ENCODE measurements around the gene SAFB. TPM values are rescaled to one million over a fixed set of nuclear protein-coding genes. Genes with fewer than 3 reads are reported as not detected.

The SAFB gene
- total RNA-seq, 4 donors from 2014 or later, result 46.3 to 181 (median 63.7) TPM

DNA sequence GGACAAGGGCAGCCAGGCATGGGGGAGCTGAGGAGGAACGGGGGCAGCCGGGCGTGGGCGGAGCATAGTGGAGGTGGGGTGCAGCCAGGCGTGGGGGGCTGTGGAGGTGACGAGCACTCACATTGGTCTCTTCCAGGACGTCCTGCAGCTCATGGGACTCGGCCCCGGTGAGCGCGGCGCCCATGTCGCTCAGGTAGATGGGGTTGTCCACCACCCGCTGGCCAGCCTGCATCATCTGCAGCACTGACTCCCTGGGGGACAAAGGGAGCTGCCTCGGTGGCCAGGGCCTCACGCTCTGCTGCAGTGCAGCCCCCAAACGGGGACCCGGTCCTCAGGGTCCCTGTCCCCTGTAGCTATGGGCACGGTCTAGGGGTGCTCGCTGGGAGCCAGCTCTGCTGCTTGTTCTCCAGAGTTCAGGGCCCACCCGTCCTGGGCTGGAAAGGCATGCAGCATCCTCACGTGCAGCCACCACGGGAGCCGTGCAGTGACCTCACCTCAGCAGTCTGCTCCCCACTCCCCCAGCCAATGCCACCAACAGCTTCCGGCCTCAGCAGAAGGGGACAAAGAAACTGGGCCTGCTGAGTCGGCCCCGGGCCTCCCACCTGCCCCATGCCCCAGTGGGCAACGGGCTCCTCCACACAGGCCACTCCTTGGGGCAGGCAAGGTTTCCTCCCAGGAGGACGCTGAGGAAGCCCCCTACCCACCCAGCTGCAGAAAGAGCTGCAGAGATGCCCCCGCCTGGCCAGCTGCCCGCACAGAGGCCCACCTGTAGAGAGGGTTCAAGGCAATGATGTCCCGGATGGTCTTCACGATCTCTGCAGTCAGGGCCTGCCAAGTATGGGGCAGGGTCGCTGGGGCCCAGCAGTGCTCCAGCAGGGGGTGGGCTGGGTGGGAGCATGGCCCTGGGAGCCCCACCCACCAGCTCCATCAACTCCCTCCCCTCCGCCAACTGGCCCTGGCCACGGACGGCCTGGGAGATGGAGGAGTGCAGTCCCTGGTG, 85.0 kb downstream of the SAFB start:
- TF ChIP-seq POLR2AphosphoS5 (IDR thresholded peaks at IDR 0.05) (no peak), EP300 (IDR thresholded peaks at IDR 0.05) (no peak), POLR2A (IDR thresholded peaks at IDR 0.05) (no peak)
- TF ChIP-seq, protein P1, sequence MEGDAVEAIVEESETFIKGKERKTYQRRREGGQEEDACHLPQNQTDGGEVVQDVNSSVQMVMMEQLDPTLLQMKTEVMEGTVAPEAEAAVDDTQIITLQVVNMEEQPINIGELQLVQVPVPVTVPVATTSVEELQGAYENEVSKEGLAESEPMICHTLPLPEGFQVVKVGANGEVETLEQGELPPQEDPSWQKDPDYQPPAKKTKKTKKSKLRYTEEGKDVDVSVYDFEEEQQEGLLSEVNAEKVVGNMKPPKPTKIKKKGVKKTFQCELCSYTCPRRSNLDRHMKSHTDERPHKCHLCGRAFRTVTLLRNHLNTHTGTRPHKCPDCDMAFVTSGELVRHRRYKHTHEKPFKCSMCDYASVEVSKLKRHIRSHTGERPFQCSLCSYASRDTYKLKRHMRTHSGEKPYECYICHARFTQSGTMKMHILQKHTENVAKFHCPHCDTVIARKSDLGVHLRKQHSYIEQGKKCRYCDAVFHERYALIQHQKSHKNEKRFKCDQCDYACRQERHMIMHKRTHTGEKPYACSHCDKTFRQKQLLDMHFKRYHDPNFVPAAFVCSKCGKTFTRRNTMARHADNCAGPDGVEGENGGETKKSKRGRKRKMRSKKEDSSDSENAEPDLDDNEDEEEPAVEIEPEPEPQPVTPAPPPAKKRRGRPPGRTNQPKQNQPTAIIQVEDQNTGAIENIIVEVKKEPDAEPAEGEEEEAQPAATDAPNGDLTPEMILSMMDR (IDR thresholded peaks at IDR 0.05), result no peak
- no peak for DNase-seq (ENCODE audit: low spot score in 2 of 2)
- no peak overlapping the region for H3K27ac ChIP-seq
- WGBS, result 89% methylated on average over 14 of the region's 37 CpGs
- H3K4me3 ChIP-seq, result no peak overlapping the region
- H3K27me3 ChIP-seq, result no peaks in the 10 kb centered on the region
- H3K9me3 ChIP-seq, result no peaks in the 10 kb centered on the region
- H3K36me3 ChIP-seq, result peaks cover 94% of the 10 kb centered on the region
- H3K4me1 ChIP-seq, result no peaks in the 10 kb centered on the region

DNA sequence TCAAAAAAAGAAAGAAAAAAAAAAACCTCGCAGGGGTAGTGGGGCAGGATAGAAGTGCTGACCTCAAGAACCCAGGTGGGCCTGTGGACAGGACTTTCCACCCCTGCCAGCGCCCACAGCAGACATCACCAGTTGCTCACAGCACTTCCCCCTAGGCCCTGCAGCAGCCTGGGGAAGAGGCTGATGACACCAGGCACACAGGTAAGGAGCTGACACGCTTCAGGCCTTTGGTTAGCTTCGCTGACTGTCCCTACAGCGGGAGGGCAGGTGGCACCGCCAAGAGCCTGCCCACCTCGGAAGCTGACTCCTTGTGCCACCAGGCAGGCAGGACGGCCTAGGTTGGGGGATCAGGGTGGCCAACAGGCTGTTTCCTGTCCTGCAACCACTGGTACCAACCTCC, 88.1 kb downstream of the SAFB start:
- DNase-seq (ENCODE audit: low spot score in 2 of 2), result no peak
- WGBS, result 97% methylated on average over 2 of the region's 8 CpGs
- no peak for TF ChIP-seq POLR2AphosphoS5 (IDR thresholded peaks at IDR 0.05)
- no peak for TF ChIP-seq EP300 (IDR thresholded peaks at IDR 0.05)
- Histone ChIP-seq H3K27me3 (no peaks in the 10 kb centered on the region), H3K4me1 (no peaks in the 10 kb centered on the region), H3K27ac (no peak overlapping the region), H3K9me3 (no peaks in the 10 kb centered on the region), H3K4me3 (no peak overlapping the region), H3K36me3 (peaks cover 75% of the 10 kb centered on the region)

DNA sequence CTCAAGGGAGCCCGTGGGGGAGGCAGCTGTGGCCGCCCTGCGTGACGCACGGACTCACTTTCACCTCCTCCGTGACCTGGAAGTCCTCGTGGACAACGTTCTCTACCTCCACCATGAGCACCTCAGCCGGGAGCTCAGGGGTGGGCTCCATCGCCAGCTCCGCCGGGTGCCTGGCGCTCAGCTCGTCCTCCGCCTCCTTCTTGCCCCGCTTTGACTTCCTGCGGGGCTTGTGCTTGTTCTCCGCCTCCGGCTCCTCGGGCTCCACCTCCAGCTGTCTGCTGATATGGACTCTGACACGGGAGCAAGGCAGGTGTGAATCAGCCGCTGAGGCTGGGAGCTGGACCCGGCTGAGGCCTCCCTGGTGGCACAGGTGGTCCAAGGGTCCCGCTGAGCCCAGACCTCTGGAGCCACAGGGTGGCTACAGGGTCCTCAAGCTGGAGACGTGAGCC, 88.9 kb downstream of the SAFB start:
- 90% methylated on average over 24 of the region's 25 CpGs for WGBS
- peaks cover 68% of the 10 kb centered on the region for H3K36me3 ChIP-seq

DNA sequence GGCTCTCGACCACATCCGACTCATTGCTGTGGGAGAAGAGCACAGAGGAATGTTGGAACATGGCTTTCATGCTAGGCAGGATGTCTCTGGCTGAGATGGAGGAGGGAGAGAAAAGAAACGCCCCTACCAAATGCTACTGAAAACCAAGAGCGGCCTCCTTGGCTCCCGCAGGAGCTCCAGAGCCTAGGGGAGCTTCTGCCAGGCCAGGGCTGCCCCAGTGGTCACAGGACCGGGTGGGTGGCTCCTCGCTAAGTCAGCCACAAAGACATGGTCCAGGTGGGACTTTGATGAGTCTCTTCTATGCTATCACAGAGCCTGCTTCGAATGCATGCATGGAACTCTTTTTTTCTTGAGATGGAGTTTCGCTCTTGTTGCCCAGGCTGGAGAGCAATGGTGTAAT, 90.3 kb downstream of the SAFB start:
- peaks cover 10% of the 10 kb centered on the region for H3K4me1 ChIP-seq
- TF ChIP-seq EP300 (IDR thresholded peaks at IDR 0.05) (no peak), POLR2A (IDR thresholded peaks at IDR 0.05) (no peak)
- TF ChIP-seq, protein P1 (IDR thresholded peaks at IDR 0.05), result no peak
- no peak overlapping the region for H3K27ac ChIP-seq
- WGBS, result 96% methylated on average over 9 of the region's 9 CpGs
- H3K36me3 ChIP-seq, result peaks cover 53% of the 10 kb centered on the region
- DNase-seq (ENCODE audit: low spot score in 2 of 2), result no peak
- H3K27me3 ChIP-seq, result no peaks in the 10 kb centered on the region
- no peaks in the 10 kb centered on the region for H3K9me3 ChIP-seq
- H3K4me3 ChIP-seq, result no peak overlapping the region

More for the DNA sequence above, 88.9 kb downstream of the SAFB start:
- H3K27ac ChIP-seq, result no peak overlapping the region
- H3K4me1 ChIP-seq, result no peaks in the 10 kb centered on the region
- no peak for DNase-seq (ENCODE audit: low spot score in 2 of 2)
- H3K4me3 ChIP-seq, result no peak overlapping the region
- no peak for TF ChIP-seq POLR2A (IDR thresholded peaks at IDR 0.05)
- TF ChIP-seq EP300 (IDR thresholded peaks at IDR 0.05), result no peak
- no peak for TF ChIP-seq POLR2AphosphoS5 (IDR thresholded peaks at IDR 0.05)
- TF ChIP-seq, protein P1 (IDR thresholded peaks at IDR 0.05), result no peak
- no peaks in the 10 kb centered on the region for H3K27me3 ChIP-seq
- no peaks in the 10 kb centered on the region for H3K9me3 ChIP-seq

DNA sequence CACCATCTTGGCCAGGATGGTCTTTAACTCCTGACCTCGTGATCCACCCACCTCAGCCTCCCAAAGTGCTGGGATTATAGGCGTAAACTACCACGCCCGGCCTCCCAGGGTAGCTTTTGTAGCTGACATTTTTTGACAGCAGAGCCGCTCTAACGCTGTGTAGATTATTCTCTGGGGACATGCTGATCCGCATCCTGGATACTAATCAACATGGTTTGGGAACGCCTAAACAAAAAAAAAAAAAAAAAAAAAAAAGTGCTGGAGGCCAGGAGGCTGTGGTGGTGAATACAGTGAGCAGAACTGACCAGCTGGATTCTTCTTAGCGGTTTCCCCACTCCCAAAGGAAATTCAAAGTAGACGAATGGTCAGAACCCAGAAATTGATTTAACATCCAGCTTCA, 91.9 kb downstream of the SAFB start:
- peaks cover 25% of the 10 kb centered on the region for H3K4me1 ChIP-seq
- no peaks in the 10 kb centered on the region for H3K27me3 ChIP-seq
- no peak for DNase-seq (ENCODE audit: low spot score in 2 of 2)
- TF ChIP-seq, protein P1 (IDR thresholded peaks at IDR 0.05), result no peak
- no peak for TF ChIP-seq POLR2A (IDR thresholded peaks at IDR 0.05)
- no peak for TF ChIP-seq EP300 (IDR thresholded peaks at IDR 0.05)
- TF ChIP-seq POLR2AphosphoS5 (IDR thresholded peaks at IDR 0.05), result no peak
- peaks cover 41% of the 10 kb centered on the region for H3K36me3 ChIP-seq
- no peak overlapping the region for H3K4me3 ChIP-seq
- H3K27ac ChIP-seq, result no peak overlapping the region
- no peaks in the 10 kb centered on the region for H3K9me3 ChIP-seq
- WGBS, result 76% methylated on average over 10 of the region's 10 CpGs
